ENCODE data around the gene RNF167.

GRCh38 chr17:4986951-4987766, 47.1 kb downstream of the RNF167 start, which contains the start of gene CAMTA2:
- peak; percentile 68 for TF ChIP-seq EGR1 (IDR thresholded peaks at IDR 0.05)
- TF ChIP-seq TAF1 (IDR thresholded peaks at IDR 0.05; ENCODE audit: low read depth) = peak; percentile 64; the same call in 1 of the 2 replicates
- 0 out of 2 replicates have a peak, but pooled peaks have one; percentile 25 for TF ChIP-seq FOXM1 (IDR thresholded peaks at IDR 0.05; ENCODE audit: borderline replicate concordance, low read depth)
- TF ChIP-seq EP300 (IDR thresholded peaks at IDR 0.05; ENCODE audit: borderline replicate concordance) = no peak
- peak; percentile 92 for TF ChIP-seq ZBTB7A (IDR thresholded peaks at IDR 0.05; ENCODE audit: low read depth)
- TF ChIP-seq MAX (IDR thresholded peaks at IDR 0.05) = peak; percentile 79
- peak; percentile 38; the same call in 1 of the 2 replicates for TF ChIP-seq TCF12 (IDR thresholded peaks at IDR 0.05; ENCODE audit: low read depth)
- peak; percentile 39; the same call in 1 of the 2 replicates for TF ChIP-seq USF1 (IDR thresholded peaks at IDR 0.05)
- peak; percentile 25; the same call in 1 of the 2 replicates for TF ChIP-seq RAD21 (IDR thresholded peaks at IDR 0.05; ENCODE audit: low read depth)
- TF ChIP-seq TEAD4 (IDR thresholded peaks at IDR 0.05) = no peak
